ENCODE results near the gene NQO2. TPM values are rescaled to one million over a fixed set of nuclear protein-coding genes. Genes with fewer than 3 reads are reported as not detected.
"Not testable (repeated sequence)": the region's sequence is repeated elsewhere in the genome, so short reads cannot be mapped to it uniquely, and the experiment has no call there.

NQO2 gene
- total RNA-seq, 1 donor from 2014 or later, result 58.8 TPM

GRCh38 chr6:3026791-3027626, 27.3 kb downstream of the NQO2 start:
- Mint-ChIP-seq H3K9me3 (ENCODE audit: unreplicated experiment) (no peaks in the 10 kb centered on the region), H3K4me1 (ENCODE audit: unreplicated experiment) (peaks cover 25% of the 10 kb centered on the region), H3K27me3 (ENCODE audit: unreplicated experiment) (peaks cover 3% of the 10 kb centered on the region), H3K27ac (ENCODE audit: unreplicated experiment) (no peak overlapping the region), H3K4me3 (ENCODE audit: unreplicated experiment) (no peak overlapping the region), H3K36me3 (ENCODE audit: low read depth, unreplicated experiment) (peaks cover 6% of the 10 kb centered on the region)
- no peak for DNase-seq (ENCODE audit: low spot score)
- no peak for TF ChIP-seq CTCF (IDR thresholded peaks at IDR 0.05; ENCODE audit: unreplicated experiment)

DNA sequence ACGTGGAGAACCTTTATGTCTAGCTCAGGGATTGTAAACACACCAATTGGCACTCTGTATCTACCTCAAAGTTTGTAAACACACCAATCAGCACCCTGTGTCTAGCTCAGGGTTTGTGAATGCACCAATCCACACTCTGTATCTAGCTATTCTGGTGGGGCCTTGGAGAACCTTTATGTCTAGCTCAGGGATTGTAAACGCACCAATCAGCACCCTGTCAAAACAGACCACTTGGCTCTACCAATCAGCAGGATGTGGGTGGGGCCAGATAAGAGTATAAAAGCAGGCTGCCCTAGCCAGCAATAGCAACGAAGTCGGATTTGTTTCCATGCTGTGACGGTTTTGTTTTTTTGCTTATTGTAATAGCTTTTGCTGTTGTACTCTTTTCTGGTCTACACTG, 28.5 kb downstream of the NQO2 start:
- H3K27ac Mint-ChIP-seq (ENCODE audit: unreplicated experiment); DNase-seq (ENCODE audit: low spot score); H3K36me3 Mint-ChIP-seq (ENCODE audit: low read depth, unreplicated experiment); H3K4me3 Mint-ChIP-seq (ENCODE audit: unreplicated experiment); H3K27me3 Mint-ChIP-seq (ENCODE audit: unreplicated experiment); H3K9me3 Mint-ChIP-seq (ENCODE audit: unreplicated experiment): not testable (repeated sequence)
- H3K4me1 Mint-ChIP-seq (ENCODE audit: unreplicated experiment), result peaks cover 21% of the 10 kb centered on the region

- DNase-seq (ENCODE audit: low spot score), result no peak
- H3K9me3 Mint-ChIP-seq (ENCODE audit: unreplicated experiment), result no peaks in the 10 kb centered on the region
- H3K4me3 Mint-ChIP-seq (ENCODE audit: unreplicated experiment), result no peak overlapping the region
- H3K36me3 Mint-ChIP-seq (ENCODE audit: low read depth, unreplicated experiment), result no peaks in the 10 kb centered on the region
- H3K4me1 Mint-ChIP-seq (ENCODE audit: unreplicated experiment), result peaks cover 14% of the 10 kb centered on the region
- no peak overlapping the region for H3K27ac Mint-ChIP-seq (ENCODE audit: unreplicated experiment)
- H3K27me3 Mint-ChIP-seq (ENCODE audit: unreplicated experiment), result peaks cover 1% of the 10 kb centered on the region
- no peak for TF ChIP-seq CTCF (IDR thresholded peaks at IDR 0.05; ENCODE audit: unreplicated experiment)
Observed at GRCh38 chr6:3031857-3032640, 32.4 kb downstream of the NQO2 start.

DNA sequence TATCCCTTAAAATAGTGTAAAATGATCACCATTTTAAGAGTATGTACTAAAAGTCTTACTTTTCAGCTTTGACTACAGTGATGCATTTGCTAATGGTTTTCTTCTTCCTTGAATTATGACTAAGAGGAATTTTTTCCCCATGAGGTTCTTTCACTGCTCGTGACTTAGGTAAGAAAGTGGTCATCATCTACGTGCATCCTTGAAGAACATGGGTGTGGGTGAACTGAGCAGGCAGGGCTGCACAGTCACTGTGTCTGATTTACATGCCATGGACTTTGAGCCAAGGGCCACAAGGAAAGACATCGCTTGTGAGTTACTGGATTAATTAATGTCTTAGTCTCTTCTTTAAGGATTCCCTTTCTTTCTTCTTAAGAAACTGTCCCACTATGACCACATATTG, 33.3 kb downstream of the NQO2 start:
- no peaks in the 10 kb centered on the region for H3K36me3 Mint-ChIP-seq (ENCODE audit: low read depth, unreplicated experiment)
- TF ChIP-seq CTCF (IDR thresholded peaks at IDR 0.05; ENCODE audit: unreplicated experiment), result no peak
- H3K27me3 Mint-ChIP-seq (ENCODE audit: unreplicated experiment), result peaks cover 6% of the 10 kb centered on the region
- DNase-seq (ENCODE audit: low spot score), result no peak
- H3K9me3 Mint-ChIP-seq (ENCODE audit: unreplicated experiment), result no peaks in the 10 kb centered on the region
- H3K4me3 Mint-ChIP-seq (ENCODE audit: unreplicated experiment), result no peak overlapping the region
- peaks cover 12% of the 10 kb centered on the region for H3K4me1 Mint-ChIP-seq (ENCODE audit: unreplicated experiment)
- no peak overlapping the region for H3K27ac Mint-ChIP-seq (ENCODE audit: unreplicated experiment)

DNA sequence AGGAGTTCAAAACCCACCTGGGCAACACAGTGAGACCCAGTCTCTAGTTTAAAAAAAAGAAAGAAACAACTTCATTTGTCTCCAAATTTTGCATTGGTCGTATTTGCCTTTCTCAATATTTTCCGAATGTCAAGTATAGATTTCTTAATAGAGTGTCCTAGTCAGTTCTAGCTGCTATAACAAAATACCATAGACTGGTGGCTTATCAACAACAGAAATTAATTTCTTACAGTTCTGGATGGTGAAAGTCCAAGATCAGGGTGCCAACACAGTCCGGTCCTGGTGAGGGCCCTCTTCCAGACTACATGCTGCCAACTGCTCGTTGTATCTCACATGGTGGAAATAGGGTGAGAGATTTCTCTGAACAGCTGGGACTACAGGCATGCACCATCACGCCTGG, 34.0 kb downstream of the NQO2 start:
- peaks cover 12% of the 10 kb centered on the region for H3K4me1 Mint-ChIP-seq (ENCODE audit: unreplicated experiment)
- no peak overlapping the region for H3K4me3 Mint-ChIP-seq (ENCODE audit: unreplicated experiment)
- DNase-seq (ENCODE audit: low spot score), result no peak
- no peaks in the 10 kb centered on the region for H3K9me3 Mint-ChIP-seq (ENCODE audit: unreplicated experiment)
- peaks cover 6% of the 10 kb centered on the region for H3K27me3 Mint-ChIP-seq (ENCODE audit: unreplicated experiment)
- TF ChIP-seq CTCF (IDR thresholded peaks at IDR 0.05; ENCODE audit: unreplicated experiment), result no peak
- H3K36me3 Mint-ChIP-seq (ENCODE audit: low read depth, unreplicated experiment), result no peaks in the 10 kb centered on the region
- no peak overlapping the region for H3K27ac Mint-ChIP-seq (ENCODE audit: unreplicated experiment)

All from endothelial cell (in vitro differentiated cells).